ENCODE data around the gene PGA4.
"Not testable (repeated sequence)": the region's sequence is repeated elsewhere in the genome, so short reads cannot be mapped to it uniquely, and the experiment has no call there.

Gene PGA4

GRCh38 chr11:61203873-61204272 is 18.3 kb upstream of the PGA4 start:
- in situ Hi-C loops (cut with HindIII; ENCODE audit: low sequenced_read_pairs), result not testable (repeated sequence)

- in situ Hi-C loops (cut with HindIII; ENCODE audit: low sequenced_read_pairs), result not testable (repeated sequence)
Observed at GRCh38 chr11:61204502-61205059, 17.6 kb upstream of the PGA4 start.

GRCh38 chr11:61207636-61208310 is 14.4 kb upstream of the PGA4 start:
- in situ Hi-C loops (cut with HindIII; ENCODE audit: low sequenced_read_pairs), result not testable (repeated sequence)

GRCh38 chr11:61210629-61211028 is 11.5 kb upstream of the PGA4 start:
- in situ Hi-C loops (cut with HindIII; ENCODE audit: low sequenced_read_pairs), result not testable (repeated sequence)

GRCh38 chr11:61211327-61211952 is 10.7 kb upstream of the PGA4 start:
- in situ Hi-C loops (cut with HindIII; ENCODE audit: low sequenced_read_pairs), result not testable (repeated sequence)

- in situ Hi-C loops (cut with HindIII; ENCODE audit: low sequenced_read_pairs), result not testable (repeated sequence)
Observed at GRCh38 chr11:61212202-61212601, 9.9 kb upstream of the PGA4 start.

- in situ Hi-C loops (cut with HindIII; ENCODE audit: low sequenced_read_pairs), result not testable (repeated sequence)
Observed at GRCh38 chr11:61213711-61214324, 8.3 kb upstream of the PGA4 start.

GRCh38 chr11:61218306-61218705 is 3.8 kb upstream of the PGA4 start:
- in situ Hi-C loops (cut with HindIII; ENCODE audit: low sequenced_read_pairs), result not testable (repeated sequence)

GRCh38 chr11:61219016-61219415 is 3.1 kb upstream of the PGA4 start:
- in situ Hi-C loops (cut with HindIII; ENCODE audit: low sequenced_read_pairs), result not testable (repeated sequence)

GRCh38 chr11:61222692-61223091 is 545 bp downstream of the PGA4 start:
- in situ Hi-C loops (cut with HindIII; ENCODE audit: low sequenced_read_pairs), result not testable (repeated sequence)

GRCh38 chr11:61226457-61227137 is 4.5 kb downstream of the PGA4 start:
- in situ Hi-C loops (cut with HindIII; ENCODE audit: low sequenced_read_pairs), result not testable (repeated sequence)

GRCh38 chr11:61229458-61229857 is 7.3 kb downstream of the PGA4 start:
- in situ Hi-C loops (cut with HindIII; ENCODE audit: low sequenced_read_pairs), result not testable (repeated sequence)

- in situ Hi-C loops (cut with HindIII; ENCODE audit: low sequenced_read_pairs), result not testable (repeated sequence)
Observed at GRCh38 chr11:61231033-61231432, 8.9 kb downstream of the PGA4 start.

GRCh38 chr11:61231585-61231984 is 9.4 kb downstream of the PGA4 start:
- in situ Hi-C loops (cut with HindIII; ENCODE audit: low sequenced_read_pairs), result not testable (repeated sequence)

- in situ Hi-C loops (cut with HindIII; ENCODE audit: low sequenced_read_pairs), result not testable (repeated sequence)
Observed at GRCh38 chr11:61232548-61233145, 10.5 kb downstream of the PGA4 start.

GRCh38 chr11:61237130-61237529 is 15.0 kb downstream of the PGA4 start:
- in situ Hi-C loops (cut with HindIII; ENCODE audit: low sequenced_read_pairs), result not testable (repeated sequence)

- in situ Hi-C loops (cut with HindIII; ENCODE audit: low sequenced_read_pairs), result not testable (repeated sequence)
Observed at GRCh38 chr11:61240288-61240687, 18.1 kb downstream of the PGA4 start.

- in situ Hi-C loops (cut with HindIII; ENCODE audit: low sequenced_read_pairs), result not testable (repeated sequence)
Observed at GRCh38 chr11:61240875-61241274, 18.7 kb downstream of the PGA4 start, which contains the start of gene PGA5. Gene PGA5 (plus strand): TSS chr11:61241175. CDS start chr11:61241227, 52 bp downstream.

GRCh38 chr11:61241526-61241925 is 19.4 kb downstream of the PGA4 start:
- in situ Hi-C loops (cut with HindIII; ENCODE audit: low sequenced_read_pairs), result not testable (repeated sequence)

GRCh38 chr11:61245284-61245964 is 23.3 kb downstream of the PGA4 start:
- in situ Hi-C loops (cut with HindIII; ENCODE audit: low sequenced_read_pairs), result not testable (repeated sequence)
